Skeletal muscle tissue (tissue), 5 donors: Measurements from ENCODE around the gene ARID2. TPM values are rescaled to one million over a fixed set of nuclear protein-coding genes. Genes with fewer than 3 reads are reported as not detected.

Source experiments
- H3K27ac ChIP-seq: one replicate; pipeline ENCODE4 v1.7.0; 2013; ENCODE audit warnings: mild to moderate bottlenecking, low read depth, low read length, inconsistent platforms
- H3K27me3 ChIP-seq, 3 donors: one replicate each; pipeline ENCODE4 v1.7.0; 2013; ENCODE audit warnings: low read length in 3 of 3; ENCODE audit not compliant: control insufficient read depth in 3 of 3, insufficient read depth in 3 of 3
- H3K36me3 ChIP-seq, 3 donors: one replicate each; pipeline ENCODE4 v1.7.0; 2013; ENCODE audit warnings: low read length in 3 of 3; ENCODE audit not compliant: control insufficient read depth in 3 of 3, insufficient read depth in 3 of 3
- H3K4me1 ChIP-seq, 3 donors: one replicate each; pipeline ENCODE4 v1.7.0; 2013; ENCODE audit warnings: low read length in 3 of 3, mild to moderate bottlenecking in 3 of 3; ENCODE audit not compliant: control insufficient read depth in 3 of 3, insufficient read depth in 3 of 3
- H3K4me3 ChIP-seq, 3 donors: one replicate each; pipeline ENCODE4 v1.7.0; 2013; ENCODE audit warnings: low read length in 3 of 3
- H3K9ac ChIP-seq, 3 donors: one replicate each; pipeline ENCODE4 v1.7.0; 2013; ENCODE audit warnings: low read length in 3 of 3, mild to moderate bottlenecking in 3 of 3, moderate library complexity in 2 of 3, low read depth in 1 of 3
- H3K9me3 ChIP-seq, 3 donors: one replicate each; pipeline ENCODE4 v1.7.0; 2013; ENCODE audit warnings: low read length in 3 of 3; ENCODE audit not compliant: control insufficient read depth in 3 of 3
- small RNA-seq: library from RNA; depleted of rRNA; stranded (forward); fragments of <200 nt; gene quantifications from one replicate; pipeline ENCODE3, GENCODE V24; 2014
- total RNA-seq: library from RNA; depleted of rRNA; stranded (reverse); fragments of >200 nt; gene quantifications from one replicate; pipeline ENCODE4 v1.2.3, GENCODE V29; 2014
- donor health status: Osteomylitis.

The ARID2 gene
- total RNA-seq, 1 donor from 2014 or later: 43.3 TPM

DNA sequence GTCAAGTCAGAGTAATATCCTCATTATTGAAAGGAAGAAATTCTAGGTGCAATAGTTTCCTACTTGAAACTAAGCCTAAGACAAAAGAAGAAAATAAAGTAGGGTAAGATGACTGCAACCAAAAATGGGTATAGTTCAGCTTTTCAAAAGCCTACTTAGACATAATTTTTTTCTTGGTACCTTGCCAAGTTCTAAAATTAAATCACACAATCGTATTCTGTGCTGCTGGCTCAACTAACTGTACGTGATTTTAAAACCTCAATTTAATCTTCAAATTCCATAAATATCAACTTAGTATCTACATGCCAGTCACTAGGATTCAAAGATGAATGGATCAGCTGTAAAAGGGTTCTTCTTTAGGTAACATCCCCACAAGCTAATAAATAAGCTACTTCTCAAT, 204.0 kb downstream of the ARID2 start:
- H3K4me3 ChIP-seq: no peak overlapping the region
- H3K9me3 ChIP-seq: no peaks in the 10 kb centered on the region
- peaks cover 3 to 24% (median 17%) of the 10 kb centered on the region in 3 donors for H3K36me3 ChIP-seq
- H3K27ac ChIP-seq: no peak overlapping the region
- H3K27me3 ChIP-seq: no peaks in the 10 kb centered on the region
- peaks cover 0 to 5% (median 0%) of the 10 kb centered on the region in 3 donors for H3K4me1 ChIP-seq
- no peak overlapping the region for H3K9ac ChIP-seq

DNA sequence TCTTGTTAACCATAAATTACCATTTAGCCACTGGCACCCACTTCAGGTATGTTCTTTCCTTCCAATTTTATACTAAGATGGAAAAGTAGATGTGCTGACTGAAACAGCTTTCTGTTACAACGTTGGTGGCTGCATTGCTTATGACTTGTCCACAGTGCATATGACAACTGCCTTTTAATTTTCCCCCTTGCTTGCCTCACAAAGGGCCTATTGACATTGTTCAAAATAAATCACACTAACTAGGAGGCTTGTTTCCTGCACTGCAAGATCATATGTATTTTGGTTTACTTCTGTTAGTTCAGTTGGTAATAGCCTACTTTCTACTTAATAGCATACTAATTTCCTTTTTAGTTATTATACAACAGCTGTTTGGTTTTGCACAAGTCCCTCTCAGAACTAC, 205.4 kb downstream of the ARID2 start:
- no peak overlapping the region for H3K9ac ChIP-seq
- no peaks in the 10 kb centered on the region for H3K27me3 ChIP-seq
- no peaks in the 10 kb centered on the region for H3K9me3 ChIP-seq
- no peak overlapping the region for H3K4me3 ChIP-seq
- peaks cover 0 to 5% (median 0%) of the 10 kb centered on the region in 3 donors for H3K4me1 ChIP-seq
- no peak overlapping the region for H3K27ac ChIP-seq
- H3K36me3 ChIP-seq: peaks cover 2 to 17% (median 13%) of the 10 kb centered on the region in 3 donors

DNA sequence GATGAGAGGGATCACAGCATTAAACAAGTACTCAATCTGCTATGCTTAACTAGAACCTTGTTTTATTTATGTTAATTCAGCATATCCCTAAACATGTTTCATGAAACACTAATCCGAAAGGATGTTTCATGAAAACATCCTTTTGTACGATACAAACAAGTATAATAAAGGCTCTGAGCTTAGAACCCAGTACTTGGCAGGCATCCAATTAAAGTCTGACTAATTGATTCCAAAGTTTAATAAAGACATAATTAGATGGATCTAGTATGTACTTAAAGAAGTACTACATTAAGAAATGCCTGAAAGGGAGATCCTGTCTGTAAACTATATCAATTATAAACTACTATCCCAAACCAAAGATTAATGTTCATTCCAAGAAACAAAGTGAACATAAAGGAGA, 209.1 kb downstream of the ARID2 start:
- no peaks in the 10 kb centered on the region for H3K27me3 ChIP-seq
- peaks cover 0 to 5% (median 0%) of the 10 kb centered on the region in 3 donors for H3K4me1 ChIP-seq
- no peaks in the 10 kb centered on the region for H3K9me3 ChIP-seq
- no peak overlapping the region for H3K9ac ChIP-seq
- H3K36me3 ChIP-seq: peaks cover 0 to 12% (median 11%) of the 10 kb centered on the region in 3 donors
- H3K4me3 ChIP-seq: no peak overlapping the region
- H3K27ac ChIP-seq: no peak overlapping the region

DNA sequence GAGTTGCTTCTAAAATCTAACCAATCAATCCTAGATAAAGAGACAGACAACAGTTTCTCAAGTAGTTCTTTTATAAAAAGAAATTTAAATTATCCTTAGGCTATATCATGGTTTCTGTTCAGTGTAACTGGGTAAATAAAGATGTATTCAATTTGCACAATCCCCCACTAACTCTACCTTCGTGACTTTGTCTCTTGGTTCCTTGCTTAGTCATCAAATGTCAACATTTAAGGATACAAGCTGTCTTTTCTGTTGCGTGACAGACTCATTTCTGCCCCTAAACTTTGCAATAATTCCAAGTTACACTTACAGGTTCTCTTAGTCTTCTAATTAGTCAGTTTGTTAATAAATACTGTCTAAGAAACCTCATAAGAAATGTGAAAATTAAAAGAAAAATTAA, 210.3 kb downstream of the ARID2 start:
- H3K27ac ChIP-seq: no peak overlapping the region
- peaks cover 2 to 16% (median 11%) of the 10 kb centered on the region in 3 donors for H3K36me3 ChIP-seq
- H3K4me3 ChIP-seq: no peak overlapping the region
- no peaks in the 10 kb centered on the region for H3K27me3 ChIP-seq
- no peaks in the 10 kb centered on the region for H3K4me1 ChIP-seq
- no peaks in the 10 kb centered on the region for H3K9me3 ChIP-seq
- no peak overlapping the region for H3K9ac ChIP-seq

DNA sequence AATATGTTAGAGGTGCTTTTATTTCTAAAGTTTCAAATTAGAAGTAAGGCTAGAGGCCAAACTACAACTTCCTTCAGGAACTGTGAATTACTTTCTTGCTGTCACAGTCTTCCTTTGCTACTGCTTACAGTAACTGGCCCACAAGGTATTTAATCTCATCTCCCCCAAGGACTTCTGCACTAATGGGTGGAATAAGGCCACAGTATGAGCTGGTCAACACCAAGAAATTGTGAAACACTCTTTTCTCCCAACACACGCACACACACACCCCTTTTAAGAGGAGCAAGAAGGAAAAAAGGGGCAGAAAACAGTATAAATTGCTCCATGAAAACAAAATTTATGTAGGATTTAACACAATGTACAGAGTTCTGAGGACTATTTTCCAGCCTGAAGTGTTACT, 215.3 kb downstream of the ARID2 start:
- H3K27me3 ChIP-seq: no peaks in the 10 kb centered on the region
- no peaks in the 10 kb centered on the region for H3K4me1 ChIP-seq
- H3K27ac ChIP-seq: no peak overlapping the region
- H3K9ac ChIP-seq: no peak overlapping the region
- H3K9me3 ChIP-seq: no peaks in the 10 kb centered on the region
- no peak overlapping the region for H3K4me3 ChIP-seq
- peaks cover 12 to 34% (median 28%) of the 10 kb centered on the region in 3 donors for H3K36me3 ChIP-seq

DNA sequence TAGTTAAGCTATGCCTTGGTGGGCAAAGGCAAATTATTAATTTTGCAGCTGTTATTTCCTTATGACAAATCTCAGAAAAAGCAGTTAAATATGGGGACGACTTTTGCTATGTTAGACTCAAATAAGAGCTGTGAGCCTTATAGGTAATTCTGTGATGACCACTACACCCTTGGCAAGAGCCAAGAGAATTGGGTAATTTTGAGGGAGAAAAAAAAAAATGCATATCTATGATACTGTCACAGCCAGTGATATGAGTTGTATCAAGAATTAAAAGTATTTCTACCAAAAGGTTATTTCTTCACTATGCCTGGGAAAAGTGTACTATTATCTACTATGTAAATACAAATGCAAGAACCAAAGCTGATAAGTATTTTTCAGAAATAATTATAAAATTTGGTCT, 216.9 kb downstream of the ARID2 start:
- H3K9me3 ChIP-seq: no peaks in the 10 kb centered on the region
- no peak overlapping the region for H3K4me3 ChIP-seq
- no peak overlapping the region for H3K27ac ChIP-seq
- no peaks in the 10 kb centered on the region for H3K27me3 ChIP-seq
- no peak overlapping the region for H3K9ac ChIP-seq
- H3K36me3 ChIP-seq: peaks cover 12 to 26% (median 26%) of the 10 kb centered on the region in 3 donors
- no peaks in the 10 kb centered on the region for H3K4me1 ChIP-seq

DNA sequence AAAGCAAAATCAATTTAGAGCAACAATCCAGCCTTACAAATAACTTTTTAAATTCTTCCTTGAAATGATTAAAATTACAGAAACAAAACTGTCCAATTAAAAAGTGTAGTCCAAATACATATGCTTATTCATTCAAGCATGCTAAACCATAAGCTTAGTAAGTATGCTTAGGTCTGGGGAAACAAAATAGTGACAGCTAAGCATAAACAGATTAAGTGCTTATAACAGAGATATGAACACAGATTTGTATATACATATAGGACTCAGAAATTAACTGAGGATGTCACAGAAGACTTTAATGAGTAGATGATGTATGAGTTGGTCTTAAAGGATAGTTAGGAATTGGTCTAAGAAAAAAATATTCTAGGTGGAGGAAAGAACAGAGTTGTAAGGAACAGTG, 219.0 kb downstream of the ARID2 start:
- Histone ChIP-seq H3K4me1 (no peaks in the 10 kb centered on the region), H3K36me3 (peaks cover 12 to 27% (median 22%) of the 10 kb centered on the region in 3 donors), H3K4me3 (no peak overlapping the region), H3K9me3 (no peaks in the 10 kb centered on the region), H3K27ac (no peak overlapping the region), H3K9ac (no peak overlapping the region), H3K27me3 (no peaks in the 10 kb centered on the region)

Small RNA genes within 50 kb of the gene (small RNA-seq; reads per million reads assigned to genes)
- gene RN7SL246P: not detected
